ENCODE results near the gene NTRK3.

NTRK3 gene

DNA sequence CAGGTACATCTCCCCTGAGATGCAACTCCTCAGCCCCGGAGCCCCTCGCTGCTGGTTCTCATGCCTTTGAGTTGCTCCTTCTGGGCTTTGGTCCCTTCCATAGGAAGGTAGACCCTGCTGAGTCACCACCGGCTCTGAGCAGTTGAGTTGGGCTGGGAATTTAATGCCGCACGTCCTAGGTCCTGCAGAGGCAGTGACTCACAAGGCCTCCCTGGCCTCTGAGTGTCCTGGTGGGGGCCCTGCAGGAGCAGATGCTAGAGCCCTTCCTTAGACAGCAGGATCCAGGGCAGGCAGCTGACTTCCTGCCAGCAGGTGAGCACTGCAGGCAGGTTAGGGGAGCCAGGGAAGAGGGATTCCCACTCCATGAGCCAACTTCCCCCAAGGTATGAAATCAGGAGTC, 5.5 kb upstream of the NTRK3 start:
- no peak overlapping the region for H3K4me3 ChIP-seq (ENCODE audit: low read depth, low read length)
- TF ChIP-seq, protein P1, sequence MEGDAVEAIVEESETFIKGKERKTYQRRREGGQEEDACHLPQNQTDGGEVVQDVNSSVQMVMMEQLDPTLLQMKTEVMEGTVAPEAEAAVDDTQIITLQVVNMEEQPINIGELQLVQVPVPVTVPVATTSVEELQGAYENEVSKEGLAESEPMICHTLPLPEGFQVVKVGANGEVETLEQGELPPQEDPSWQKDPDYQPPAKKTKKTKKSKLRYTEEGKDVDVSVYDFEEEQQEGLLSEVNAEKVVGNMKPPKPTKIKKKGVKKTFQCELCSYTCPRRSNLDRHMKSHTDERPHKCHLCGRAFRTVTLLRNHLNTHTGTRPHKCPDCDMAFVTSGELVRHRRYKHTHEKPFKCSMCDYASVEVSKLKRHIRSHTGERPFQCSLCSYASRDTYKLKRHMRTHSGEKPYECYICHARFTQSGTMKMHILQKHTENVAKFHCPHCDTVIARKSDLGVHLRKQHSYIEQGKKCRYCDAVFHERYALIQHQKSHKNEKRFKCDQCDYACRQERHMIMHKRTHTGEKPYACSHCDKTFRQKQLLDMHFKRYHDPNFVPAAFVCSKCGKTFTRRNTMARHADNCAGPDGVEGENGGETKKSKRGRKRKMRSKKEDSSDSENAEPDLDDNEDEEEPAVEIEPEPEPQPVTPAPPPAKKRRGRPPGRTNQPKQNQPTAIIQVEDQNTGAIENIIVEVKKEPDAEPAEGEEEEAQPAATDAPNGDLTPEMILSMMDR (IDR thresholded peaks at IDR 0.05; ENCODE audit: borderline replicate concordance, insufficient read depth, low read depth, low read length): no peak

DNA sequence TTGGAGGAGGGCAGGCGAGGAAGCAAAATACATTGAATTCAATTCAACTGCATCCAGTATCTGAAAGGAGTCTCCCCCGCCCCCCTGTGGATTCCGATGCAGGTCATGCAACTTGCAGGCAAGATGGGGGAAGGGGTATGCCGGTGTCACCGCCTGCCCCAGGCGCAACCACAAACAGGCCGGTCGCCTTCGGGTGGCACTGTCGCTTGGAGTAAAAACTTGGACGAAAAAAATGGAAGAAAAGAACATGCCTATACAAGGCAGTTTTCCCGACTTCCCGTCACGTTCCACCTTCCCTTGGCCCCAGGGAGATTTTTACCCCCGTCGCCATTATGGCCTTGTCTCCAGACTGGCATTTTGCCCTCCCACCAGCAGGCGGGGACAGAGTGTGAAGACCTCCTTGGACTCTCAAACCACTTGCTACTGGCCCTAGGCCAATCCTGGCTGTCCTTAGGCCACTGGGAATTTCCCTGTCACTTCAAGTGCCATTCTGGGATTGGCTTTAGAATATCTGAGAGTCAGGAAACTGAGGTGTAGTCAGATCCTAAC, 1.6 kb upstream of the NTRK3 start:
- TF ChIP-seq, protein P1 (IDR thresholded peaks at IDR 0.05; ENCODE audit: borderline replicate concordance, insufficient read depth, low read depth, low read length): peak; percentile 28; the same call in 1 of the 2 replicates
- no peak overlapping the region for H3K4me3 ChIP-seq (ENCODE audit: low read depth, low read length)

DNA sequence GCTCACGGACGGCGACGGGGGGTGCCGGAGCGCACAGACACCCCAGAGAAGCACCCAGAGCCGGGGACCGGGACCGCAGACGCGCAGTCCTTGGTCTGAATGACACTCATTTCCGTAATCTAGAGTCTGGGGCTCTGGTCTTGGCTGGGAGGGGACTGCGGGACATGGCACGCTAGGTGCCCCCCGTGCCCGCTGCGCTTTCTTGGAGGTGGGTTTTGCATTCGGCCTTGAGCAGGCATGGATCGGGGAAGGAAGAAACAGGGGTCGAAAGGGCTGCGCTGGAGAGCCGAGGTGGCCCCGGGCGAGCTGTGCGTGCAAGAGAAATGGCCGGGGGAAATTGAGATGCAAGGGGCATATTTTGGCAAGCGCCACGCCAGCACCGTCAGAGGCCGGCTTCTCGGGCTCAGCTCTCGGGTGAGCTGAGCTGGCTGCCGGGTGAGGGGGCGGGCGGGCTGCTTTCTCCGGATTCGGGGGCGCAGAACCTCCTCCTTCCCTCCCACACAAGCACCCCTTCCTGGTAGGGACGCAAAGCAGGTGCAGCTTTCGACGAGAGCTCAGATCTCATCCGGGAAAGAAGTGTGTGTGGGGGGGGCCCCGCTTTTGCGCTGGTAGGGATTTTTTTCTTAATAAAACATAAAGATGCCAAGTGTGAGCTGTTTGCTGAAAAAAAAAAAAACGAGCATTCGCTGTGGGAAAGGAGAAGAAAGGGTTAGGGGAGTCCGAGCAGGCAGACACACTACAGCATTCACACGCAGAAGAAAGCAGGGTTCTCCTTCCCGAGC, 963 bp upstream of the NTRK3 start:
- TF ChIP-seq, protein P1 (IDR thresholded peaks at IDR 0.05; ENCODE audit: borderline replicate concordance, insufficient read depth, low read depth, low read length): no peak
- no peak overlapping the region for H3K4me3 ChIP-seq (ENCODE audit: low read depth, low read length)

DNA sequence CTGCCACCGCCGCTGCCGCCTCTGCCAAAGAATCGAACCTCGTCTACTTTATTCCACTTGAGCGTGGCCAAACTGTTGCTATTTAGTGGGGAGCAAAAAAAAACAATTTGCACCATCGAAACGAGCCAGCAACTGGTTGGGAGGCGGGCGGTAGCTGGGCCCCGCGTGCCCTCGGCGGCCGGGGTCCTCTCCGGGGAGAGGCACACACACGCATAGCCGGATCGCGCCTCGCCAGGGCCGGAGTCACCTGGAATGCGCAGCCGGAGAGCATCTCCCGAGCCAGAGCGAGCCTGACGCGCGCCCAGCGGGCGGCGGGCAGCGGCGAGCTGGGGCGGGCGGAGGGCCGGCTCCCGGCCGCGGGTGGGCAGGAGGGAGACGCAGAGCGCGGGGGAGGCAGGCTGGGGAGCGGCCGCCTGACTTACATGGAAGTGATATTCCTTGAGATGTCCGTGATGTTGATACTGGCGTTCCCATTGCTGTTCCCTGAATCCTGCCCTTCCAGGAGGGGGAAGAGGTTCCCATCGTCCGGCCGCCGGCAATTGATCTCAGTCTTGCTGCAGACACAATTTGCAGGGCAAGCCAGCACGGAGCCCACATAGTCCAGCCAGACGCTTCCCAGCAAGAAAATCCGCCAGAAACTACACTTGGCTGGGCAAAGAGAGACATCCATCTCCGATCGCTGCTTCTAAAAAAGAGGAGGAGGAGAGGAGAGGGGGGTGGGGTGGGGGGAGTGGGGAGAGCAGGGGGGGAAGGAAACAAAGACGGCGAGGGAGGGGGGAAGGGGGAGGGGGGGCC, 858 bp downstream of the NTRK3 start:
- H3K4me3 ChIP-seq (ENCODE audit: low read depth, low read length): no peak overlapping the region
- TF ChIP-seq, protein P1 (IDR thresholded peaks at IDR 0.05; ENCODE audit: borderline replicate concordance, insufficient read depth, low read depth, low read length): no peak

DNA sequence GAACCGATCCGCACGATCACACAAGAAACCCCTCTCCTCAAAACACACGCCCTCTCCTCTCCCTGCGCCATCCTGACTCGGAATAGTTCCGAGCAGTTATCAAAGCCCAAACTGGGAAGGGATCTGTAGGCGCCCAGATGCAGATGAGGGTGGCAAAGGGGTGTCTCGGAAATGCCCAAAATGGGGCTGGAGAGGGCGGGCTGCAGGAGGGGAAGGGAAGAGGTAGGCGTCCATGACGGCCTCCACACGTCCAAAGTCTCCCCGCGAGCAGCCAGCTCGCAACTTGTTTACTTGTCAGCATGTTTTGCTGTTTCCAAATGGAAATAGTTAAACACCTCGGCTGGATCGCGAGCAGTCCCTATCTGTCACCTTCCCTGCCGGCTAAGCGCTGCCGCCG, 1.5 kb downstream of the NTRK3 start:
- no peak overlapping the region for H3K4me3 ChIP-seq (ENCODE audit: low read depth, low read length)
- TF ChIP-seq, protein P1 (IDR thresholded peaks at IDR 0.05; ENCODE audit: borderline replicate concordance, insufficient read depth, low read depth, low read length): no peak

DNA sequence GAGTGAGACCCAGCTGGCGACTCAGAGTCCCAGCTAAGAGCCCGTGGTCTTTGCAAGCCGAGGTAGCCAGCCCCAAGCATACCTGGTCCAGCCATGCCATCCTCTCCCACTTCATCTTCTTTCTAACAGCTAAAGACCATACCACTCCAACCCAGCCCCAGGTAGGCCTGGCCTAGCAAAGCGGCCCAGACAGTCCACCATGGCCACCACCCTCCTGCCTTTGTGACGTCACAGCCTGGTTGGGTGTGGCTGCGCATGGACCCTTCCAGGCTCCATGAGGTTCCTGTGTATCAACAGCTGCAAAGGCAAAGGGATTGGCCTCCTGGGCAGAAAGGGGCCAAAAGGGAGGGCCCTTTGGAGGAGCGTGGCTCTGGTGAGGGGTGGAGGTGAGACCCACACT, 4.1 kb downstream of the NTRK3 start:
- H3K4me3 ChIP-seq (ENCODE audit: low read depth, low read length): no peak overlapping the region
- TF ChIP-seq, protein P1 (IDR thresholded peaks at IDR 0.05; ENCODE audit: borderline replicate concordance, insufficient read depth, low read depth, low read length): no peak
